Erythroblast (primary cell): ENCODE data around the gene ANK2.

Experiments
- GATA1 ChIP-seq: IDR thresholded peaks from 2 replicates; pipeline ENCODE4 v1.6.1; 2011; ENCODE audit warnings: low read depth, mild to moderate bottlenecking, control low read depth, low read length, moderate library complexity
- POLR2A ChIP-seq: IDR thresholded peaks from 2 replicates; pipeline ENCODE4 v1.6.1; 2011; ENCODE audit warnings: mild to moderate bottlenecking, low read length

GRCh38 chr4:113256946-113257345 is 207.5 kb downstream of the ANK2 start:
- TF ChIP-seq POLR2A, result no peak
- TF ChIP-seq GATA1, result no peak
